H9 (cell line): ENCODE results near the gene CD248. TPM values are rescaled to one million over a fixed set of nuclear protein-coding genes. Genes with fewer than 3 reads are reported as not detected.

ENCODE experiments used
- DNase-seq: peaks from one replicate; pipeline ENCODE4 v3.0.0-alpha.2; 2017
- H2AFZ ChIP-seq: one replicate; pipeline ENCODE4 v1.6.1; 2013; ENCODE audit warnings: mild to moderate bottlenecking, low read length, control low read depth, moderate library complexity
- H2AK5ac ChIP-seq: 2 replicates; pipeline ENCODE4 v1.6.1; 2013; ENCODE audit warnings: low read length, control low read depth, mixed read lengths; ENCODE audit not compliant: insufficient read length
- H2BK120ac ChIP-seq: one replicate; pipeline ENCODE4 v1.6.1; 2013; ENCODE audit warnings: low read depth, mild to moderate bottlenecking, low read length, control low read depth, inconsistent platforms; ENCODE audit not compliant: poor library complexity, severe bottlenecking
- H2BK12ac ChIP-seq: 2 replicates; pipeline ENCODE4 v1.6.1; 2013; ENCODE audit warnings: low read length, control low read depth, mixed read lengths, low read depth; ENCODE audit not compliant: insufficient read length
- H2BK15ac ChIP-seq: 2 replicates; pipeline ENCODE4 v1.6.1; 2013; ENCODE audit warnings: low read depth, low read length, control low read depth
- H2BK20ac ChIP-seq: one replicate; pipeline ENCODE4 v1.6.1; 2013; ENCODE audit warnings: low read depth, mild to moderate bottlenecking, low read length, control low read depth, inconsistent platforms; ENCODE audit not compliant: poor library complexity, severe bottlenecking
- H2BK5ac ChIP-seq: 2 replicates; pipeline ENCODE4 v1.6.1; 2013; ENCODE audit warnings: low read length, control low read depth, mixed read lengths; ENCODE audit not compliant: insufficient read length
- H3K14ac ChIP-seq: 2 replicates; pipeline ENCODE4 v1.6.1; 2013; ENCODE audit warnings: low read length, control low read depth; ENCODE audit not compliant: insufficient read depth
- H3K18ac ChIP-seq: 2 replicates; pipeline ENCODE4 v1.6.1; 2013; ENCODE audit warnings: low read depth, mild to moderate bottlenecking, mixed read lengths, low read length, control low read depth; ENCODE audit not compliant: insufficient read length
- H3K23ac ChIP-seq: 2 replicates; pipeline ENCODE4 v1.6.1; 2013; ENCODE audit warnings: low read length, control low read depth, mixed read lengths, low read depth; ENCODE audit not compliant: insufficient read length
- H3K23me2 ChIP-seq: 2 replicates; pipeline ENCODE4 v1.6.1; 2013; ENCODE audit warnings: low read depth, mild to moderate bottlenecking, mixed read lengths, low read length, control low read depth; ENCODE audit not compliant: insufficient read length, poor library complexity, severe bottlenecking
- H3K27ac ChIP-seq: 2 replicates; pipeline ENCODE4 v1.5.1; 2013; ENCODE audit warnings: low read length, control low read depth, mixed read lengths, low read depth; ENCODE audit not compliant: insufficient read length
- H3K27me3 ChIP-seq: 2 replicates; pipeline ENCODE4 v1.6.1; 2013; ENCODE audit warnings: low read length, control low read depth, inconsistent platforms; ENCODE audit not compliant: insufficient read depth
- H3K4ac ChIP-seq: 2 replicates; pipeline ENCODE4 v1.6.1; 2013; ENCODE audit warnings: low read depth, mild to moderate bottlenecking, control low read depth, inconsistent platforms, low read length, moderate library complexity
- H3K4me1 ChIP-seq: 2 replicates; pipeline ENCODE4 v1.6.1; 2013; ENCODE audit warnings: low read length, control low read depth, inconsistent platforms; ENCODE audit not compliant: insufficient read depth
- H3K4me2 ChIP-seq: 2 replicates; pipeline ENCODE4 v1.6.1; 2013; ENCODE audit warnings: low read length, control low read depth, mixed read lengths; ENCODE audit not compliant: insufficient read length, insufficient read depth
- H3K56ac ChIP-seq: 2 replicates; pipeline ENCODE4 v1.6.1; 2013; ENCODE audit warnings: low read depth, mild to moderate bottlenecking, mixed read lengths, low read length, control low read depth; ENCODE audit not compliant: insufficient read length
- H3K79me1 ChIP-seq: 2 replicates; pipeline ENCODE4 v1.6.1; 2013; ENCODE audit warnings: low read depth, mild to moderate bottlenecking, moderate library complexity, low read length, control low read depth, inconsistent platforms; ENCODE audit not compliant: insufficient read depth, poor library complexity, severe bottlenecking
- H3K79me2 ChIP-seq: 2 replicates; pipeline ENCODE4 v1.6.1; 2013; ENCODE audit warnings: low read length, control low read depth, inconsistent platforms; ENCODE audit not compliant: insufficient read depth
- H3K9ac ChIP-seq: 2 replicates; pipeline ENCODE4 v1.6.1; 2013; ENCODE audit warnings: low read length, control low read depth, mixed read lengths; ENCODE audit not compliant: insufficient read length; ENCODE audit errors: extremely low read depth
- H3K9me3 ChIP-seq: one replicate; pipeline ENCODE4 v1.6.1; 2013; ENCODE audit warnings: low read depth, low read length, inconsistent platforms; ENCODE audit not compliant: control insufficient read depth
- H3T11ph ChIP-seq: one replicate; pipeline ENCODE4 v1.6.1; 2013; ENCODE audit warnings: mild to moderate bottlenecking, low read length, control low read depth, inconsistent platforms
- H4K20me1 ChIP-seq: one replicate; pipeline ENCODE4 v1.6.1; 2013; ENCODE audit not compliant: control insufficient read depth, insufficient read length, insufficient read depth
- H4K5ac ChIP-seq: 2 replicates; pipeline ENCODE4 v1.6.1; 2013; ENCODE audit warnings: low read depth, mild to moderate bottlenecking, mixed read lengths, low read length, control low read depth; ENCODE audit not compliant: insufficient read length
- H4K8ac ChIP-seq: replicated peaks from 2 replicates; pipeline ENCODE4 v1.6.1; 2013; ENCODE audit warnings: low read length, control low read depth, mixed read lengths, low read depth; ENCODE audit not compliant: insufficient read length
- H4K91ac ChIP-seq: 2 replicates; pipeline ENCODE4 v1.6.1; 2013; ENCODE audit warnings: low read depth, mild to moderate bottlenecking, moderate library complexity, mixed read lengths, low read length, control low read depth; ENCODE audit not compliant: insufficient read length
- H3K27ac Mint-ChIP-seq, 3 experiments: 2 replicates in 2 of 3; 3 replicates in 1 of 3; pipeline ENCODE4 v1.8.0; 2020 to 2021; ENCODE audit warnings: mixed read lengths in 3 of 3, mild to moderate bottlenecking in 1 of 3, moderate library complexity in 1 of 3
- H3K27me3 Mint-ChIP-seq: 2 replicates; pipeline ENCODE4 v1.8.0; 2021; ENCODE audit warnings: low read depth, mild to moderate bottlenecking, moderate library complexity, mixed read lengths
- H3K36me3 Mint-ChIP-seq, 3 experiments: 2 replicates in 2 of 3; 3 replicates in 1 of 3; pipeline ENCODE4 v1.8.0; 2020 to 2021; ENCODE audit warnings: low read depth in 3 of 3, mixed read lengths in 3 of 3; ENCODE audit not compliant: insufficient read depth in 1 of 3
- H3K4me1 Mint-ChIP-seq, 2 experiments: 2 replicates each; pipeline ENCODE4 v1.8.0; 2020; ENCODE audit warnings: mixed read lengths in 2 of 2
- H3K4me3 Mint-ChIP-seq, 2 experiments: 2 replicates in 1 of 2; 3 replicates in 1 of 2; pipeline ENCODE4 v1.8.0; 2020 to 2021; ENCODE audit warnings: mild to moderate bottlenecking in 2 of 2, mixed read lengths in 2 of 2, moderate library complexity in 1 of 2
- H3K9me3 Mint-ChIP-seq, 2 experiments: 2 replicates in 1 of 2; 3 replicates in 1 of 2; pipeline ENCODE4 v1.8.0; 2020; ENCODE audit warnings: mild to moderate bottlenecking in 2 of 2, mixed read lengths in 2 of 2, moderate library complexity in 1 of 2
- CTCF ChIP-seq: fragments of 200-600 bp; sonication (generic); conservative IDR thresholded peaks from 3 replicates; pipeline ENCODE4 v1.8.0; 2021; ENCODE audit warnings: antibody characterized with exemption, mild to moderate bottlenecking
- WGBS: extraction: QIAGEN DNeasy Blood & Tissue Kit; methylation state at CpG from one replicate; pipeline ENCODE4 v1.1.7; 2013; ENCODE audit warnings: missing lambda C conversion rate, low lambda C conversion rate, mixed read lengths; ENCODE audit not compliant: insufficient read length; ENCODE audit errors: extremely low coverage; 5-methylcytosine and 5-hydroxymethylcytosine counted together
- total RNA-seq: library from RNA; stranded (reverse); gene quantifications from 2 replicates; pipeline ENCODE4 v1.2.1, GENCODE V29; 2021

Gene CD248
- total RNA-seq, 1 experiment from 2014 or later: 1.5 TPM

- no peak overlapping the region for H2BK20ac ChIP-seq
- no peak overlapping the region for H3K14ac ChIP-seq
- H2BK15ac ChIP-seq: no peak overlapping the region
- no CpG with 5 or more reads among the region's 28 CpGs for WGBS
- Mint-ChIP-seq H3K4me1 (peaks cover 32 to 33% of the 10 kb centered on the region in 2 experiments), H3K27me3 (no peaks in the 10 kb centered on the region), H3K36me3 (peaks cover 12 to 35% (median 27%) of the 10 kb centered on the region in 3 experiments; a peak in 6 of 7 replicates), H3K27ac (peak overlapping the region in 1 of 3 experiments; percentile 79; a peak in 1 of 7 replicates), H3K4me3 (0 out of 5 replicates have a peak overlapping the region, but pooled peaks of 1 of the 2 experiments have one; percentile 14), H3K9me3 (no peaks in the 10 kb centered on the region)
- no peak overlapping the region for H4K91ac ChIP-seq
- H3K27ac ChIP-seq: no peak overlapping the region
- peaks cover 4% of the 10 kb centered on the region for H3K23me2 ChIP-seq
- H2BK5ac ChIP-seq: no peak overlapping the region
- H4K20me1 ChIP-seq: peaks cover 3% of the 10 kb centered on the region
- H2BK120ac ChIP-seq: no peak overlapping the region
- H3K18ac ChIP-seq: no peak overlapping the region
- peaks cover 2% of the 10 kb centered on the region; the same call in 1 of the 2 replicates for H3K79me2 ChIP-seq
- no peak overlapping the region for H3K4me2 ChIP-seq
- no peak overlapping the region for H2BK12ac ChIP-seq
- DNase-seq: no peak
- no peak overlapping the region for H2AK5ac ChIP-seq
- TF ChIP-seq CTCF: no peak
- H4K5ac ChIP-seq: no peak overlapping the region
- H3K27me3 ChIP-seq: no peaks in the 10 kb centered on the region
- no peak overlapping the region for H4K8ac ChIP-seq
- H3T11ph ChIP-seq: no peak overlapping the region
- H2AFZ ChIP-seq: no peak overlapping the region
- H3K4ac ChIP-seq: no peak overlapping the region
- no peak overlapping the region for H3K23ac ChIP-seq
- no peak overlapping the region for H3K56ac ChIP-seq
- no peaks in the 10 kb centered on the region for H3K9me3 ChIP-seq
- no peaks in the 10 kb centered on the region for H3K79me1 ChIP-seq
- H3K9ac ChIP-seq: no peak overlapping the region
- no peaks in the 10 kb centered on the region for H3K4me1 ChIP-seq
Observed at GRCh38 chr11:66340596-66341501, 24.0 kb upstream of the CD248 start.
